Neural progenitor cell (in vitro differentiated cells): ENCODE results near the gene PVALEF.

ENCODE experiments used
- CTCF ChIP-seq: fragments of 200-600 bp; sonication (generic); IDR thresholded peaks from 2 replicates; pipeline ENCODE4 v1.5.1; 2017; ENCODE audit warnings: antibody characterized with exemption, mild to moderate bottlenecking
- EZH2 ChIP-seq: fragments of 200-600 bp; sonication (generic); IDR thresholded peaks from 2 replicates; pipeline ENCODE4 v1.6.1; 2017; ENCODE audit warnings: antibody characterized with exemption, mild to moderate bottlenecking, moderate library complexity
- EZH2phosphoT487 ChIP-seq: fragments of 200-600 bp; sonication (generic); IDR thresholded peaks from 2 replicates; pipeline ENCODE4 v1.6.1; 2017; ENCODE audit warnings: antibody characterized with exemption

DNA sequence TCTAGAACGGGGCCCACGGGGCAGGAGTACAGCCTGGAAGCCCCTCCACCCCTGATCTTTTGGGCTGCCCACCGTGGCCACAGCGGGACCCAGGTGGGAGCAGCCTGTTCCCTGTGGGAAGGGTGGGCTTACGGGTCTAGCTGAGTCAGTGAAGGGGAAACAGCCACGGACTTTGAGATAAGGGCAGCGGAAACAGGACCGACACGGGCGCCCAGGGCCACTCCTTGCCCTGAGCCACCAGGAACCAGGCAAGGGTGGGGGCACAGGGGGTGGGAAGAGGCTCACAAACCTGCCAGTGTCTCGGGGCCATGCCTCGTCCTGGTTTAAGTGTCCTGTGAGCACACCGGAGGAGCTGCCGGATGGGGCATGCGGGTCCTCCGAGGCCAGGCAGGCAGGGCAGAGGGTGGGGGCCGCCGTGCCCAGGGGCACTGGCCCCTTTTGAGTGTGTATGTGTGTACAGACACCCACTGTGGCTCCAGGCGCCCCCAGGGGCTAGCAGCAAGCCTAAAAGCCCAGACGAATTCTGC lies 47.6 kb upstream of the PVALEF start:
- TF ChIP-seq CTCF (no peak), EZH2 (no peak), EZH2phosphoT487 (no peak)
